Liver (tissue), 3 donors: Measurements from ENCODE around the gene FRMD7.

Experiments
- CTCF ChIP-seq: fragments of 150-350 bp; IDR thresholded peaks from 2 replicates; pipeline ENCODE4 v1.5.1; 2017; ENCODE audit warnings: improper control_type of control experiment, low read depth, low read length; ENCODE audit not compliant: missing input control
- FOXA1 ChIP-seq: IDR thresholded peaks from 2 replicates; pipeline ENCODE4 v1.6.1; 2016; ENCODE audit warnings: antibody characterized with exemption
- NR2F2 ChIP-seq: IDR thresholded peaks from 2 replicates; pipeline ENCODE4 v1.6.1; 2016; ENCODE audit warnings: antibody characterized with exemption
- RAD21 ChIP-seq, 2 donors: IDR thresholded peaks; 2 replicates each; pipeline ENCODE4 v1.6.1; 2016; ENCODE audit warnings: antibody characterized with exemption in 2 of 2, mild to moderate bottlenecking in 2 of 2
- REST ChIP-seq: IDR thresholded peaks from 2 replicates; pipeline ENCODE4 v1.6.1; 2016; ENCODE audit warnings: antibody characterized with exemption, mild to moderate bottlenecking
- RXRA ChIP-seq, 2 donors: IDR thresholded peaks; 2 replicates each; pipeline ENCODE4 v1.6.1; 2017 to 2018; ENCODE audit warnings: antibody characterized with exemption in 2 of 2, mild to moderate bottlenecking in 1 of 2
- SP1 ChIP-seq: IDR thresholded peaks from 2 replicates; pipeline ENCODE4 v1.6.1; 2018; ENCODE audit warnings: antibody characterized with exemption, mild to moderate bottlenecking
- TAF1 ChIP-seq: conservative IDR thresholded peaks from 2 replicates; pipeline ENCODE4 v1.6.1; 2016; ENCODE audit warnings: antibody characterized with exemption, mild to moderate bottlenecking
- ZBTB33 ChIP-seq: IDR thresholded peaks from 2 replicates; pipeline ENCODE4 v1.6.1; 2016; ENCODE audit warnings: antibody characterized with exemption
- TF ChIP-seq, protein P1 (sequence below): IDR thresholded peaks from 2 replicates; pipeline ENCODE4 v1.6.1; 2016; ENCODE audit warnings: antibody characterized with exemption
- TF ChIP-seq, protein P2 (sequence below): IDR thresholded peaks from 2 replicates; pipeline ENCODE4 v1.6.1; 2016; ENCODE audit warnings: antibody characterized with exemption
- donor health status: healthy.
- donor health status: healthy.

GRCh38 chrX:132173647-132174046 is 45.8 kb upstream of the FRMD7 start:
- TF ChIP-seq RAD21 (IDR thresholded peaks at IDR 0.05) (no peak), CTCF (no peak), SP1 (no peak), RXRA (IDR thresholded peaks at IDR 0.05) (no peak), REST (no peak), TAF1 (no peak), NR2F2 (no peak), ZBTB33 (no peak), FOXA1 (no peak)
- TF ChIP-seq, protein P1, sequence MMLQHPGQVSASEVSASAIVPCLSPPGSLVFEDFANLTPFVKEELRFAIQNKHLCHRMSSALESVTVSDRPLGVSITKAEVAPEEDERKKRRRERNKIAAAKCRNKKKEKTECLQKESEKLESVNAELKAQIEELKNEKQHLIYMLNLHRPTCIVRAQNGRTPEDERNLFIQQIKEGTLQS = no peak
- TF ChIP-seq, protein P2, sequence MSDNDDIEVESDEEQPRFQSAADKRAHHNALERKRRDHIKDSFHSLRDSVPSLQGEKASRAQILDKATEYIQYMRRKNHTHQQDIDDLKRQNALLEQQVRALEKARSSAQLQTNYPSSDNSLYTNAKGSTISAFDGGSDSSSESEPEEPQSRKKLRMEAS = no peak
